OCI-LY3 (cell line): Measurements from ENCODE around the gene COA6.

Experiments
- CTCF ChIP-seq: fragments of 200-600, 300-600 bp; sonication (generic); IDR thresholded peaks from 2 replicates; pipeline ENCODE4 v1.5.1; 2014; ENCODE audit warnings: antibody characterized with exemption, low read length, low read depth
- EZH2phosphoT487 ChIP-seq: fragments of 200-600 bp; shearing (Covaris generic); IDR thresholded peaks from 2 replicates; pipeline ENCODE4 v1.6.1; 2018; ENCODE audit warnings: antibody characterized with exemption, mixed run types, low read depth

DNA sequence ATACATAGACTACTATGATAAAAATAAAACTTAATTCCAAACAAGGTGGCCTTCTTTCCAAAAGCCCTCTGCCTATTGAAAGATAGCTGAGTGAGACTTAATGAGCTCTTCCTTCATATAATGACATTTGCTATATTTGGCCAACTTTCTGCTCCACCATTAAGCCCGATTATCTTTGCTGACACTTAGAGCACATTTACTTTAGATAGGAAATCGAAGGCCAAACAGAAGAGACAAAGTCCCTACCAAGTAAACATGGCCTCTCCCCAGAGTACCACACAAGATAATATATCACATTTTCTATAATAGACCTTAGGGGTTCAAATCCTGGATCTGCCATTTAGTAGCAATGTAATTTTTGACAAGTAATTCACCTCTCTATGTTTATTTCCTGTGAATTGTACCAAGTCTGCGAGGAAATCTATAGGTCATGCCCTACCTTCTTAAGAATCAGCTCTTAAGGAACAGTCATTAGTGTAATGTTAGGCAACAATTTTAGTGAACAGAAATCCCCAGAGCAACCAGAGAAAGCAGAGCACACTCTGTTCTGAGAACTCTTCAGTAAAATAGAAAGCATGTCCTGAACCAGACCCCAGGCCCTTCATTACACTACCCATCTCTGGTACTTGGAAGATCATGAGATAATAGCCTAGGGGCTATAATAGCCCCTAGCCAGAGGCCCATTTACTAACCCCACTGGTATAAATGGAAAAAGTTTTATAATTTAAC, 17.3 kb upstream of the COA6 start:
- no peak for TF ChIP-seq CTCF
- no peak for TF ChIP-seq EZH2phosphoT487
